GM19455 (cell line): ENCODE results near the gene CCDC186.
A peak's percentile ranks its signal among the peaks of the same experiment; 100 is the strongest.
"Not testable (repeated sequence)": the region's sequence is repeated elsewhere in the genome, so short reads cannot be mapped to it uniquely, and the experiment has no call there.

Source experiments
- ATAC-seq: cut with Tn5 transposase; IDR thresholded peaks from one replicate; pipeline ENCODE4 v1.9.1; 2021; ENCODE audit not compliant: unreplicated experiment

The CCDC186 gene

DNA sequence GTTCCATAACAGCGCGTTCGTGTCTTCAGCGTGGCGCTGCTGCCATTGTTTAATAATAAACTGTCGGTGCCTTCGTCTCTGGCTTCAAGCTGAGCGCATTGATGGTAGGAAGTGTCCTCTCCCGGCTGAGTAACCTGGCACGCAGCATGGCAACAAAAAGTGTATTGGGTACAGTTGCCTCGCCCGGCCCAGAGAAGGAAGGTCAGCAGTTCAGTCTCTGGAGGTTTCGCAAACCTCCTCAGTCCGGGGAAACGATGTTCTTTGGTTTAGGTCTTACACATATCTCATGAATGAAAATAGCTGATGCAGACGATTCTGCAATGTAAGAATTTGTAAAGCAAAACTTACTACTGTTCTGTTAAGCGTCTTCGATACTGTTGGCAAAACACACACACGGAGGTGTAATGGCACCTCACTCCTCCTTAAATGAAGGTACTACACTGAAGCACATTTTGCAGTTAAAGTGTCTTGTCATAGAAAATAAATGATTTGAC lies 739 bp upstream of the CCDC186 start:
- peak; percentile 14 for ATAC-seq

DNA sequence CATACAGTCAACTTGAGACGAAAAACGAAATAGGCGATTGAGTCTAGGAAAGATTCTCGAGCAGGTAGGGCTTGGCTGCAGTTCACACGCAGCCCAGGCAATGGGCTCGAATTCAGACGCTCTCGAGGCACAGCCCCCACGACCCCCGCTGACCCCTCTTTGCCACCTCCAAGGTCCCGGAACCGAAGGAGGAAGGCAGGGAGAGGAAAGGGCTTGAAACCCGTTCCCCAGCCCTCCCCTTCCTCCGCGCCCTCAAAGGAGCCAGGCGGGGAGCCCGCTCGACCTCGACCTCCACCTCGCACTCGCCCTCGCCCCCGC lies 441 bp downstream of the CCDC186 start:
- peak; percentile 1 for ATAC-seq

DNA sequence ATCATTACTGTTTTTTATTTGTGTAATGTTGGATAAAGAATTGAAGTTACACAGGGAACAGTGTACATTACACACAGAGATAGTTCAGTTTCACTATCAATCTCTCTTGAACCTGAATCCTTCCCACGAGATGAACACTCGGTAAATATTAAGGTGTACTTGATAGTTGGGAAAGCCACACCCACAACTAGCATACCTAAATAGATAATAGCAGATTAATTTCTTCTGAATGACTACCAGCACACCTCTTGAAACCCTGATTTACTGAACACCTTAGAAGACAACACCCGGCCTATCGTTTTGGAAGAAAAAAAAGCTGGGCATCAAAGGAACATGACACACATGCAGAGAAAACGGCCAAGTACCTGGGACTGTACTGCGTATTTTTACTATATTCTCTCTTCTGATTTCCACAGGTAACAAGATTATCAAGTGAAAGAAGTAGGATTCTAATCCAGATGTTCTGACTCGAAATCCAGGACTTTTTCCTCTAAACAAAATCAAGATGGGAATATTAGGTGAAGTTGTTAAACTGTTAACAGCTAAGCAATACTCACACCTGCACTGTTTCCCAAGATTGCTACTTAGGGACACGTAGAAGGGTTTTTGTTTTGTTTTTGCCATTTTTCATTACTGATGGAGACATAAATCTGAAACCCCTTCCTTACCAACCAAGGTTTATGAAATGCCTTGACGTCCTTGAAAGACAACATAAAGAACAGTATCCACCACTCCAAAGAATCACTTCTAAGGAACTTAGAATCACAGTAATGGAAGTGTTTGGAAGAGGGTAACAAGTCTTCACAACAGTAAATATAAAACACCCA lies 1.0 kb downstream of the CCDC186 start:
- no peak for ATAC-seq

DNA sequence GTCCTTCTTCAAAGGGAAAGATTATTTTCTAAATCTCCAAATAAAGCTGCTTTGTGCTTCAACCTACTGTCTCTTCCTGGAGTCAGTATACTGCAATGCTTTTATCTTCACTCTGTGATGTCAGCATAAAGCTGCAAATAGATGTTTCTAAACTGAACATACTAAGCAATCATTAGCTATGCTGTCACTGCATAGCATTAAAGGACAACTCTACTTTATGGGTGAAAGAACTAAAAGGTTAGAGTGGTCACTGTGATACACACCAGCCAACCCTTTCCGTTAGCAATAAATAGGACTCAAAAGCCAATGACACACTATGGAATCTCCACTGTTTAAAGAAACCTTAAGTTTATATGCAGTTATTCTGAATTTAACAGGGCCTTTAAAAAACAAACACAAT lies 1.8 kb downstream of the CCDC186 start:
- no peak for ATAC-seq

DNA sequence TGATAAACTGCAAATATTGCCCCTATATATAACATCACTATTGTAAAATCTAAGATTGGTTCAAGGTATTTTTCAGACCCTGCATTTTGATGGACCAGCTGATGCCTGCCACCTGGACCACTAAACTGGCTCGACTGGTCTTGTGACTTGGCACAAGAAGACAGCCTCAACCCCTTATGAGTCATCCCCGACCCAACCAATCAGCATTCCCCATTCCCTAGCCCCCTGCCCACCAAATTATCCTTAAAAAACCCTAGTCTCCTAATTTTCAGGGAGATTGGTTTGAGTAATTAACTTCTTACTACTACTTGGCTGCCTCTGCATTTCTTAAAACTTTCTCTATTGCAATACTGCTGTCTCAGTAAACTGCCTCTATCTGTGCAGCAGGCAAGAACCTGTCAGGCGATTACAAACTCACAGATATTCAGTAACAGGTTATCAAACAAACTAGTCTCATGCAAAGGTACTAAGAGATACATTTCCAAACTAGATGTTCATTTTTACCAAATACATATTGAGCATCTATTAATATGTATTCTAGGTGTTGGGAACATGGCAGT lies 5.5 kb downstream of the CCDC186 start:
- ATAC-seq, result no peak

DNA sequence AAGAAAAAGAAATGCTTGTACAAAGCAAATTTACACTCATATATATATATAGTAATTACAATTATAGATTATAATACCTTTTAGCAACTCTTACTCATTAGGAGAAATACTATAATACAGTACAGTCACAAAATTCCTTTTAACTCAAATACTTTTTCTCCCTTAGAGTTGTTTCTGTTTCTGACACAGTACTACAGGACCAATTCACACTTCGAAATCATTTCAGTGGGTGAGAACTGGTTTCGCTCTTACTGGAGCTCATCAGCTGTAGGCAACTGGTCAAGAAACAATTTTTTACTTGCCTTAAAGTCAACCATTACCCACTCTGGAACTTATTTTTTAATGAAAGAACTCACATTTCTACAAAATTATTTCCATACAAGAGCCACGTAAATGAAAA lies 6.0 kb downstream of the CCDC186 start:
- no peak for ATAC-seq

DNA sequence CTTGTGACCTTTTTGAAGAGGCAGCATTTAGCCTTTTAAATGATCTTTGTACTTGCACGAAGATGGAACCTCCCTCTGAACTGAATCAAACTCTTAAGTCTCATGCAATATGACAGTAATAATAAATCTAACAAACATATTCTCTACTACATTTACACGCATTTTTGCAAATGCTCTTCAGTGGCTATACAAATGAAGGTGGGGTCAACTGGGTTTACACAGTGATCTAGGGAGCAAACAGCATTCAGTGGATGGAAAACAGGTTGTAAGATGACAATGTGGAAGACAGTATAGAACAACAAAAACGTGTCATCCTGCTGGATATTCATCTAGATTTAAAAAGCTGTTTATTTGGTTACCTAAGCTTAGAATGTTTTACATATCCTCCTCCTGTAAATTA lies 7.5 kb downstream of the CCDC186 start:
- no peak for ATAC-seq

DNA sequence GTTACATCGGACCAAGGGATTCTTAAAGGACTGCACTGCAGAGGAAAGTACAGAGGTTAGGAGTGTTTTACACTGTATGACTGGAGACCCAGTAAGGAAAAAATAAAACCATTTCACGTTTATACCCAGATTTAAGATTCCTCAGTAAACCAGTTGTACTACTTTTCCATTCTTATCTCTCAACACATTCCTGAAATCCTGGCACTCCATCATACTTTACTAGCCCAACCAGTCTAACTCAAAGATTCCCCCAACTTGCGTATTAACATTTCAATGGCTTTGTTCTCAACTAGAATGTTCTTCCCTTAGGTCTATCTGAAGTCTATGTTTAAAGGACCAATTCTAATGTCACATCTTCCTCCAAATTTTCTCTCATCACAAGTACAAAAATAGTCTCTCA lies 8.0 kb downstream of the CCDC186 start:
- no peak for ATAC-seq

DNA sequence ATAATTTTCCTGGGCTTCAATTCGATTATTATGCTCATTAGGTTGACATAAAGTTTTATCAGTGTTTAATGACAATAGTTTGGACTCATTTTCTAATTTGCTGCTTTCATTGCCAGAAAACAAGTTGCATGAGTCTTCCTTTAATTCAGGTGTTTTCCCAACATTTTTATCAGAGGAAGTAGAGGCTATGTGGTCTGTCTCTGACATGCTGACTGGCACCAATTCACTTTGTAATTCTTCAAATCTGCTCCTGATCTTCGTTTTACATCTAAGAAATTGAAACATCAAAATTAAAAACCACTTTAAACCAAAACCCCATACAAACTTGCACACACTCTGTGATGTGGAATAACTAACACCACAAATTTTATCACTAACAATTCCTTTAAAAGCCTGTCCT lies 10.9 kb downstream of the CCDC186 start:
- no peak for ATAC-seq

DNA sequence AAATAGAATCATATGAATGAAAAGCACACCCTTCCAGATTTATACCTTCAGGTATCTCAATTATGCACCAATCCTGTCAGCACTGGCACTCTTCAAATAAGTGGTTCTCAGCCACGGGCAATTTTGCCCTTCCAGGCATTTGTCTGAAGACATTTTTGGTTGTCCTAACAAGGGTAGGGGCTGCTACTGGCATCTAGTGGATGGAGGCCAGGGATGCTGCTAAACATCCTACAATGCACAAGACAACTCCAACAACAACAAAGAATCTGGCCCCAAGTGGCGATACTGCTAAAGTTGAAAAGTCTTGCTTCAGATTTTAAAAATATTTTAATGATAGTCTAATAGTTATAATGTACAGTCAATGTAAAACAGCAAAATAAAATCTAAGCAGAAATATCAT lies 16.1 kb downstream of the CCDC186 start:
- no peak for ATAC-seq

DNA sequence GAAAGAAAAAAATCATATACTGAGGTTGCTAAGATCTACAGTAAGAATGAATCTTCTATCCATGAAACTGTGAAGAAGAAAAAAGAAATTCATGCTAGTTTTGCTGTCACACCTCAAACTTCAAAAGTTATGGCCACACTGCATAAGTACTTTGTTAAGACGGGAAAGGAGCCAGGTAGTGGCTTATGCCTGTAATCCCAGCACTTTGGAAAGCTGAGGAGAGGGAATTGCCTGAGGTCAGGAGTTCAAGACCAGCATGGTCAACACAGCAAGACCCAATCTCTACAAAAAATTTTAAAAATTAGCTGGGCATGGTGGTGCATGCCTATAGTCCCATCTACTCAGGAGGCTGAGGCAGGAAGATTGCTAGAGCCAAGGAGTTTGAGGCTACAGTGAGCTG lies 22.1 kb downstream of the CCDC186 start:
- no peak for ATAC-seq

DNA sequence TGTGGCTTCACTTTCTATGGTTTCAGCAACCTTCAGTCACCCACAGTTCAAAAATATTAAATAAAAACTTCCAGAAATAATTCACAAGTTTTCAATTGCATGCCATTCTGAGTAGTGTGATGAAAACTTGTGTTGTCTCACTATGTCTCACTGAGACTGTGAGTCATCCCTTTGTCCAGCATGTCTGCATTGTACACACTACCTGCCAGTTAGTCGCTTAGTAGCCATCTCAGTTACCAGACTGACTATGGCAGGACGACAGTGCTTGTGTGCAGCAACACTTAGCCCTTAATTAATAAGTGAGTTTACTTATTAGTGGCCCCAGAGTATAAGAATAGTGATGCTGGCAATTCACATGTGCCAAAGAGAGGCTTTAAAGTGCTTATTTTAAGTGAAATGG lies 22.5 kb downstream of the CCDC186 start:
- ATAC-seq, result no peak

DNA sequence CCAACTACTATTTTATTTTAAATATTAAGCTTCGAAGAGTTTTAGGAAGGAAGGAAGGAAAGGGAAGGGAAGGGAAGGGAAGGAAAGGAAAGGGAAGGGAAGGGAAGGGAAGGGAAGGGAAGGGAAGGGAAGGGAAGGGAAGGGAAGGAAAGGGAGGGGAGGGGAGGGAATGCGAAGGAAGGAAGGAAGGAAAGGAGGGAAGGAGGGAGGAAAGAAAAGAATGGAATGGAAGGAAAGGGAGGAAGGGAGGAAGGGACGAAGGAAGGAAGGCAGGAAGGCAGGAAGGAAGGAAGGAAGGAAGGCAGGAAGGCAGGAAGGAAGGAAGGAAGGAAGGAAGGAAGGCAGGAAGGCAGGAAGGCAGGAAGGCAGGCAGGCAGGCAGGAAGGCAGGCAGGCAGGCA lies 24.5 kb downstream of the CCDC186 start:
- ATAC-seq, result not testable (repeated sequence)

DNA sequence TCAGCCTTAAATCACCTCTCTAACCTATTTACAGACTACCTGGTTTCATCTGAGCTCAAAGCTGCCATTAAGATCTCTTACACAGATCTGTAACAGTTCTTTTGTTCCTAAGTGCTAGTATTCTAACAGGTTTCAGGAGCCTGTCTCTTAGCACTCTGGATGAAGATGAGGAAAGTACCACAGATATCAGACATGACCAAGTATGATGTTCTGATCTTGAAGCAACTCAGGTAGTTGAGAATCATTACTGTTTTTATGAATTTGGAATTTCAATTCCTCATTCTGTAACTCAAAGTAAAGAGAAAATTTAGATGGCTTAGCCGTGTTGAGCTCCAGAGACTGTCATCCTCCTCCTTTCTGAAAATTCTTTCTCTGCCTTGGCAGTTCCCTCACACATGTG lies 30.8 kb downstream of the CCDC186 start:
- ATAC-seq, result no peak

DNA sequence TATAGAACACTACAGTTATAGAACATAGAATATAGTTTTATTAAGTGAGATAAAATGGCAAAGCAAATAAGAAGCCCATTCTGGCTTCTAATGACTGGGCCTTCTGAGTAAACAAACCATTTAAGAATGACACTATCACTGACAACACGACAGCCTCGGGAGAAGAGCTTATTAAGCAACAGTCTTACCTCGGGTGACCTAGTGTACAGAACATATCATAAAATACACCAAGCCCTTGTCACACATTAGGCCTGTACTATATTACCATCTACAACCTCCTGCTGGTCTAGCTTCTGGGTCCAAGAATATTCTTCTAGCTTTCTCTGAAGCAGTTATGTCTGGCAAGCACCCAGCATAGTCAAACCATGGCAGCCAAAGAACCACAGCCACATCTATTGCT lies 32.0 kb downstream of the CCDC186 start:
- no peak for ATAC-seq

DNA sequence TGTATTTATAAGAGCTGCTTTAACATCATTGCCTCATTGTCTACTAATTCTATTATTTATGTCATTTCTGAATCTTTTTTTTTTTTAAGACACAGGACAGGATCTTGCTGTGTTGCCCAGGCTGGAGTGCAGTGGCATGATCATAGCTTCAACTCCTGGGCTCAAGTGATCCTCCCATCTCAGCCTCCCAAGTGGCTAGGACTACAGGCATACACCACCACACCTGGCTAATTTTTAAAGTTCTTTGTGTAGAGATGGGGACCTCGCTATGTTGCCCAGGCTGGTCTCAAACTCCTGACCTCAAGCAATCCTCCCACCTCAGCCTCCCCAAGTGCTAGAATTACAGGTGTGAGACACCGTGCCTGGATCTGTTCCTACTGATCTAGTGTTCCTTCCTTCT lies 33.2 kb downstream of the CCDC186 start:
- ATAC-seq, result not testable (repeated sequence)

DNA sequence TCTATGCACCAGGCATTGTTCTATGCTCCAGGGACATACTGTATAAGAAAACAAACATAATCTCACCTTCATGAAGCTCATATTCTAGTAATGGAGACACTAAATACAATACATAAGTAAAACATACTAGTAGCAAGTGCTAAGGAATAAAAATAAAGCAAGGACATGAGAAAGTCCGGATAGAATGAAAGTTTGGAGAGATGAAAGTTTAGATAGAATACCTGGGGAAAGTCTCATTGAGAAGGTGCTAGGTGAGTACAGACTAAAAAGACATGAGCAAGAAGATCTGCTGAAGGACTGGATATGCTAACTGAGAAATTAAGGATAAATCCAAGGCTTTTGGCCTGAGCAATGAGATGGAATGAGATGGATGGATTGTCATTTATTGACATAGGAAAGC lies 34.0 kb downstream of the CCDC186 start:
- ATAC-seq, result no peak

DNA sequence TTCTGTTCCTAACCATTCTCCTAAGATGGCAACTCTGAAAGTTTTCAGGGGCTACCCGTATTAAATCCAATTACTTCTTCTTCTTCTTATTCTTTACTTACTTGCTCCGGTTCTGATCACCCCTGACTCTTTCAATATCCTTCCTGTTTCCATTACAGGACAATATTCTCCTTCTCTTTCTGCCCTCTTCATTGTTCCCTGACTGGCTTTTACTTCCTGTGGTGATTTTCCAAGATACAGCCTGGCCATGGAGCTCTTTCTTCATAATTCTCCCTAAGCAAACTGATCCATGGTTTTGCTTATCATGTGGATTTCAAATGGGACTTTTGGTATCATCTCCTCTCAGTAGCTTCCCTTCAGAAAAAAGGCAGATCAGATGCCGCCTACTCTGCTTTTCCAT lies 35.4 kb downstream of the CCDC186 start:
- ATAC-seq, result no peak

DNA sequence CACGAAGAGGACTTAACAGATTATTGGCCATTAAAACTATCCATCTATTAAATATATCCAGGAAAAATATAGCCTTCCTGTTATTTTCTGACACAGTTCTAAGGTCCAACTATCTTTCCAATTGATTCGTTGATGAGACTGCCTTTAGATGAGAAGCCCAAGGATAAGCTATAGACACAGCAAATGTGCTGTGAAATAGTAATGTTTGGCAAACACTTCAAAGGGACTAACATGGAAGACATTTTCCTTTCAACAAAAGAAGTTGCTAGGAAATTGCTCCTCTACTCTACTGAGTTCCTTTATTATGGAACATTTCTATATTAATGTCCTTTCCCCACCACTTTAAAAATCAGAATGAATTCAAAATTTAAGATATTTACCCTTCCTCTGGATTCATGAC lies 38.5 kb downstream of the CCDC186 start:
- ATAC-seq, result no peak

DNA sequence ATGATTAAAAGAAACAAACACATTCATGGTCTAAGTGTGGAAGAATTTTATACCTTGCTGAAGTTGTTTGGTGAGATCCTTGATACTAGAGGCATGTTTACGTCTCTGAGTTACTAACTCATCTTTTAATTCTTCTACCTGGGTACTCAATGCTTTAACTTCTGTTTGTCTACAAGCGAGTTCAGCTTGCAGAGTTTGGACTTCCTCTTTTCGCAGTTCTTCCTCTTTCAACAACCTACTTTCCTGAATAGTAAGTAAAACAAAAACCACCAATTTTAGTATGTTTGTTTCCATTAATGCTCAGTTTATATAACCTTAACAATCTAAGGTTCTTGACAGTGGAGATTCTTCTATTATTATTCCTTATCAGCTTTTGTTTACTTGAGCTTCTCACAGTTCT lies 42.9 kb downstream of the CCDC186 start:
- ATAC-seq, result no peak

DNA sequence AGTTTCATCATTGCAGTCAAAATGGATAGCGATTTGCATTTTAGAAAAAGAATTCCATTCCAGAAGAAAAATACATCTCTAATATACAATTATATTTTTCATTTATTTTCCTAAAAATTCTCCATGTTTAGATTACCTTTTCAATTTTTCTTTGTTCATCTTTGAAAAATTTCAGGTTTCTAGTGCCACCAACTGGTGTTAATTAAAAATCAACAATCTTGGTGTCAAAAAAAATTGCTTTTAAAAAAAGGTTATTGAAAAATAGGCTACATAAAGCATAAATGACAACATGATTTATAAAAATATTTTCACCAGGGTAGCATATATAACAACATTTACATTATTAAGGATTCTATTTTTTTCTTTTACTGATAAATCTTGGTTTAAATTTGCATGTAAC lies 53.0 kb downstream of the CCDC186 start:
- ATAC-seq, result no peak

DNA sequence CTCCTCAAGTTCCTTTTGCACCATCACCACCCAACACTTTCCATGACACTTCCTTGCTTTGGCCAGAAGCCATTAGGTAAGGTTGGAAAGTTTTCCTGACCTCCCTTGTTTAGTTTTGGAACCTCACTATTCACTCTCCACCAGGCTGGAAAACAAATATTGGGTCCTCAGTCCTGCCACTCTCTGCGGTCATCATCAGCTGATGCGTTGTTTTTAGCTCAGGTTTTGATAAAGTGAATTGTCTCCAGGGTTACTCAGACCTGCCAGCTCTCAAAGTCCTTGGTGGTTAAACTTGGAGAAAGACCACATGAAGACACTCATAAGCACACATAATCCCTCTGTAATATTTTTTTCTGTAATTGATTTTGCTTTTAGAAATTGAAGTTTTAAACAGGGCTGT lies 55.5 kb downstream of the CCDC186 start:
- no peak for ATAC-seq

DNA sequence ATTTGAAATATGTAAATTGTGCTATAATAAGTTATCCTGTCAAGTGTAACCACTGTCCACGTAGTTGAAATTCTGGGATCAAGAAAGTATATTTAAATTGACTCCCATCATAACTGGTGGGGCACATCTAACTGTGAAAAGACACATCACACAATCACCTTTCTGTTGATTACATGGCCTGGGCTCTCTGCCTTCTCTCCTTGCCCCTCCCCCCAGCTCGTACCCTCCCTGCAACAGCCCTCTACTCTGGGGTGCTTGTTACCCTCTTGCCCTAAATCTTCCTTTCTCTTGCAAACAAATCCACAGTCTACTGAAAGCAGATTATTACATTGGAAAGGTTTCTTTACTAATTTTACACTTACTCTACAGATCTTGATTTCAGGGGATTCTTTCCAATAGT lies 56.3 kb downstream of the CCDC186 start:
- ATAC-seq, result no peak
